ENCODE data around the gene CEP152.
A peak's percentile ranks its signal among the peaks of the same experiment; 100 is the strongest.

CEP152 gene

GRCh38 chr15:48766196-48766595 lies 44.7 kb downstream of the CEP152 start:
- DNase-seq (ENCODE audit: insufficient read length, low spot score) (no peak), FAIRE-seq (no peak)
- no peak for TF ChIP-seq POLR2A (IDR thresholded peaks at IDR 0.05; ENCODE audit: low read depth, low read length)

DNA sequence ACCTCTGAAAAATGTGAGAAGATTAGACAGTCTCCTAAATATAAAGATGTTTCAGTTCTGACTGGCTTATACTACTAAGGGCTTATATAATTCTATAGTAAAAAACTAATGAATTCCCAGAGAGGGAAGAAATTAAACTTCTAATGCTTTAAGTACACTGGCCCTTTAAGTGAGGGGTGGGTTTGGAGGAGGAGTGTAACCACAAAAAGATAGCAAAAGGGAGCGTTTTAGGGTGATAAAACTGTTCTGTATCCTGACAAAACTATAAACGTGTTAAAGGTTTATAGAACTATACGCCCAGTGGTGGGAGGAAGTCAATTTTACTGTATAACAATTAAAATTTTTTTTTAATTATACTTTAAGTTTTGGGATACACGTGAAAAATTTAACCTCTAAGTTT lies 45.8 kb downstream of the CEP152 start:
- no peak for TF ChIP-seq POLR2A (IDR thresholded peaks at IDR 0.05; ENCODE audit: low read depth, low read length)
- DNase-seq (ENCODE audit: insufficient read length, low spot score) (no peak), FAIRE-seq (no peak)

GRCh38 chr15:48761393-48762158 lies 49.3 kb downstream of the CEP152 start:
- no peak for FAIRE-seq
- no peak for TF ChIP-seq POLR2A (IDR thresholded peaks at IDR 0.05; ENCODE audit: low read depth, low read length)
- DNase-seq (ENCODE audit: insufficient read length, low spot score), result no peak

DNA sequence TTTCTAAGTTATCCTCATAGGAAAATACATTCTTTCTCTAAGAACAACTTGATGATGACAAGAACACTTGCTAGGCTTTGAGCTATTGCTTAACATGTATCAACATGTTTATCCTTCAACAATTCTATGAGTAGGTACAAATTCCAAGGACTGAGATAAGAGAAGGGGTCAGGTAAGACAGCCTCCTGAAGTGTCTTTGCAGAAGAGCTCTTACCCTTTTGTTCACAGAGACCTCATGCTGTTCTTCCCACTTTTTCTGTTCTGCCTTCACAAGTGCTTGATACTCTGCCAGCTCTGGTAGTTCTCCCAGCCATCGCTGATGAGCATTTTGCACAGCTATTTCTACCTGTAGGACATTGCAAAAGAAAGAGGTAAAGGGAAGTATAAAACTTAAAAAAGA lies 50.9 kb downstream of the CEP152 start:
- DNase-seq (ENCODE audit: insufficient read length, low spot score) (no peak), FAIRE-seq (no peak)
- no peak for TF ChIP-seq POLR2A (IDR thresholded peaks at IDR 0.05; ENCODE audit: low read depth, low read length)

DNA sequence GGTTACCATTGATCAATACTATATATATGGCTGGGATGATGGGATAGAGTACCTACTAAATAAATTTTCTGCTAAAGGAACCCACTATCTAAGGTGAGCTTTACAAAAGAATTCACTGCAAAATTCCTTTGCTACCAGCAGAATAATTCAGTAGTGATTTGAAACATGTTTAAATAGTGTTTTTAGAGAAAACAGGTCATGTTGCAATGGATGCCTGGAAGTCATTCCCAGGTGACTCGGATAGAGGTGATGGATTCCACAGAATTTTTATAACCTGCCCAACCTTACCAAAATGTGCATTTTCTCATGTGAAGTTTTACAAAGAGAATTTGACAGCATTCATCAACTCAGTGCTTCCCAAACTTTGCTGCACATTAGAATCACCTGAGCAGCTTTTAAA lies 53.2 kb downstream of the CEP152 start:
- TF ChIP-seq POLR2A (IDR thresholded peaks at IDR 0.05; ENCODE audit: low read depth, low read length), result no peak
- no peak for DNase-seq (ENCODE audit: insufficient read length, low spot score)
- FAIRE-seq, result no peak

- DNase-seq (ENCODE audit: insufficient read length, low spot score) (no peak), FAIRE-seq (no peak)
- no peak for TF ChIP-seq POLR2A (IDR thresholded peaks at IDR 0.05; ENCODE audit: low read depth, low read length)
These were observed 56.9 kb downstream of the CEP152 start for GRCh38 chr15:48754011-48754410.

DNA sequence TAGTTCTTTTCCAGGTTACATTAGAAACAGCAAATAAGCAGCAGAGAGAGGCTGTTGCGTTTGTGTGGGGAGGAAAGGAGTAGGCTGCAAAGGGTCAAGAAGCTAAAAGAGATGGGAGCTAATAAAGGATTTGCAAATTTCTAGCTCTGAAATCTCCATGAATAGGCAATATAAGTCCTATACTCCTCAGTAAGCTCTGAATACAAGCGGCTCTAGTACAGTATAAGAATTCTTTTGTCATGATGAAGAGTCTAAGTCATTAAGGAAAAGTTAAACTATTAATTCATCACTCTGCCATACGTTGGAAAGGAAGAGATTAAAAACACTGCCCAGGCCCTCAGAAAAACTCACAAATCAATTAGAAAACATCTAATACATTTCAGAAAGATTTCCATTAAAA lies 59.3 kb downstream of the CEP152 start:
- DNase-seq (ENCODE audit: insufficient read length, low spot score), result no peak
- FAIRE-seq, result no peak
- TF ChIP-seq POLR2A (IDR thresholded peaks at IDR 0.05; ENCODE audit: low read depth, low read length), result no peak

GRCh38 chr15:48748535-48748934 lies 62.3 kb downstream of the CEP152 start:
- FAIRE-seq (no peak), DNase-seq (ENCODE audit: insufficient read length, low spot score) (no peak)
- no peak for TF ChIP-seq POLR2A (IDR thresholded peaks at IDR 0.05; ENCODE audit: low read depth, low read length)

GRCh38 chr15:48733615-48734014 lies 77.3 kb downstream of the CEP152 start:
- TF ChIP-seq POLR2A (IDR thresholded peaks at IDR 0.05; ENCODE audit: low read depth, low read length), result no peak
- FAIRE-seq, result no peak

GRCh38 chr15:48730506-48730905 lies 80.4 kb downstream of the CEP152 start:
- DNase-seq (ENCODE audit: insufficient read length, low spot score) (no peak), FAIRE-seq (no peak)
- TF ChIP-seq POLR2A (IDR thresholded peaks at IDR 0.05; ENCODE audit: low read depth, low read length), result no peak

More at GRCh38 chr15:48733615-48734014, 77.3 kb downstream of the CEP152 start:
- no peak for DNase-seq (ENCODE audit: insufficient read length, low spot score)

- DNase-seq (ENCODE audit: insufficient read length, low spot score) (no peak), FAIRE-seq (no peak)
- no peak for TF ChIP-seq POLR2A (IDR thresholded peaks at IDR 0.05; ENCODE audit: low read depth, low read length)
These were observed 86.9 kb downstream of the CEP152 start for GRCh38 chr15:48723969-48724368.

DNA sequence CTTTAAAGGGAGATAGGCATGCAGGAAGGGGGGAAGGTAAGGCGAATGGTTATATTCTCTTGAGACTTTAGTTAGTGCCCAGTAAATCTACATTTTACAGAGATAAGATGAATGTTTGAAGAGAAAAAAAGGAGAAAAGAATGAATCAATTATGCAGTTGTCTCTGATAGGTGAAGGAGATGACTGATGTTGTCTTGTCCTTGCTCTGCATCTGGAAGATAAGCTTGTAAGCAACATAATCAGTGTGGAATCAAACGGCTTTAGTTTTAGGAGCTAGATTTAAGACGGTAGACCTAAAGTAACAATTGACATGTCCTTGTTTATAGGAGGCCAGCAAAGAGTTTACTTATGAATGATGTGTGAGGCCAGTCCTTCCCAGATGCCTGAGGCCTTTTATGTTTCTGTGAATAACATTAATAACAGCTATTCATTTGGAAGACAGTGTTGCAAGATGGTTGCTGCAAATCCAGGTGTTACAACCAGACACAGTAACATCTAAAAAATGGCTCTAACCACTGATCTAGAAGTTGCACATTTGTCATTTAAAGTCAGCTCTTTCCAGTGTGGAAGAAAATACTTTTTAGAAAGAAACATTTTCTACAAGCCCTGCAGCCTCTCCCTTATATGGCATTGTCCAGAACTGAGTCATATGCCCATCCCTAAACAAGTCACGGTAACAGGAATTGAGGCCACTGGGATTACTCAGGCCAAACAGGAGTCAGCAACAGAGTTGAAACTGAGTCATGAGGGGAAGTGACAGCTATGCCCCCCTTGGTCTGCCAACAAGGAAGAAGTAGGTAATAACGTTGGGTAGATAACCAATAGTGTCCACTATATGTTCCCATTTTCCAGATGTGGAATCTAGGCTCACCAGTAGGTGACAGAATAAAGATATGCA lies 87.9 kb downstream of the CEP152 start:
- TF ChIP-seq POLR2A (IDR thresholded peaks at IDR 0.05; ENCODE audit: low read depth, low read length), result no peak
- peak; percentile 25 for DNase-seq (ENCODE audit: insufficient read length, low spot score)
- peak; percentile 11 for FAIRE-seq

DNA sequence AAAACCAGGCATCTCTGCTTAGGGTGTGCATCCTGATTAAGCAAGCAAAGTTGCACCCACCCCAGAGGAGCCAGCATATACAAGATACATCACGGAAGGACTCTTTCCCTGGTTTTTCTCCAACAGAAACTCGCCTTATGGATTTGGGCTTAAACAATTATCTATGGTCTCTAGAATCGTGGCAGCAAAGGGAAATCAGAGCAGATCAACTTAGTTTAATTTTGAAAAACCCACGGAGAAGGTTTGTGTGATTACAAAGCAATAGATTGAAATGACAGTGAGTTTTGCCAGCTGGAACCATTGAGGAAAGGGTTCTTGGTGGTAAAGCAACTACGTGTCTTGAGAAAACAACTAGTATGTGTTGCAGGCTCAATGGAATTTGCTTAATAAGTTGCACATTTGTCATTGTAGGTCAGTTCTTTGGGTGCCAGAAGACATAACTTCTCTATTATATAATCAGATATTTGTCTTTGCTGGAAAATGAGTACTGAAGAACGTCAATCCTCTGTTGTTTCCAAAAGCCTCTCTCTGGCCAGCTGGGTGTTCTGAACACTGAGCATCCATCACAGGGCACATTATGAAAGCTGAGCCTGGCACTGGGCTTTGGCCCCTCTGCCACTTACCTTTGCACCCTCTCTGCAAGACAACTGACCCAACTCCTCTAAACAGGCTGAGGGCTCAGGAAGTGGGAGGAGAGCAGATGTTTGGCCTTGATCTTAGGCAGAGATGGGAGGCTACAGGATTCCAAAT lies 89.6 kb downstream of the CEP152 start:
- FAIRE-seq, result no peak
- no peak for DNase-seq (ENCODE audit: insufficient read length, low spot score)

DNA sequence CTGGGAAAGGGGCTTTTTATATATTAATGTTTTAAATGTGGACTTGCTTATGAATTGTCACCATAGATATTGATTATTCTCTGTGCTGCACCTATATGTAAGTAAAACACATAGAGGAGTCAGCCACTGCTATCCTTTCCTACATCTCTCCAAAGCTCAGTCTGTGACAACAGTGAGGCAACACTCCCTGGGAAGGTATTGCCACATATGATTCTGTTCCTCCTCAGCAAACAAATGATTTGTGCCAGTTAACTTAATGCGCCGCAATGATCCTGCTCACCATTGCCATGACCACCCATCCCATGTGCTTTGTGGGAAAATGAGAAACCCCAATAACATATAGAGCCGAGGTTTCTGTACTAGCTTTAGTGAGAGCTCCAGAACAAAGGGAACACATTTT lies 90.2 kb downstream of the CEP152 start:
- no peak for DNase-seq (ENCODE audit: insufficient read length, low spot score)
- no peak for TF ChIP-seq POLR2A (IDR thresholded peaks at IDR 0.05; ENCODE audit: low read depth, low read length)
- no peak for FAIRE-seq

More for the DNA sequence above, 89.6 kb downstream of the CEP152 start:
- TF ChIP-seq POLR2A (IDR thresholded peaks at IDR 0.05; ENCODE audit: low read depth, low read length), result no peak
